Measurements from ENCODE around the gene TMEM176A. TPM values are rescaled to one million over a fixed set of nuclear protein-coding genes. Genes with fewer than 3 reads are reported as not detected.

The TMEM176A gene
- total RNA-seq, 1 donor from 2014 or later, result not detected

- H3K9me3 Mint-ChIP-seq (ENCODE audit: unreplicated experiment), result no peaks in the 10 kb centered on the region
- no peaks in the 10 kb centered on the region for H3K4me1 Mint-ChIP-seq (ENCODE audit: unreplicated experiment)
- no peak overlapping the region for H3K27ac Mint-ChIP-seq (ENCODE audit: unreplicated experiment)
- no peak for TF ChIP-seq CTCF (IDR thresholded peaks at IDR 0.05)
- no peak overlapping the region for H3K4me3 Mint-ChIP-seq (ENCODE audit: unreplicated experiment)
- H3K36me3 Mint-ChIP-seq (ENCODE audit: unreplicated experiment), result no peaks in the 10 kb centered on the region
- no peak for DNase-seq (ENCODE audit: extremely low spot score, unreplicated experiment)
- H3K27me3 Mint-ChIP-seq (ENCODE audit: unreplicated experiment), result no peaks in the 10 kb centered on the region
Measured at GRCh38 chr7:150754951-150755350, 45.6 kb upstream of the TMEM176A start.

GRCh38 chr7:150755473-150756099 is 45.0 kb upstream of the TMEM176A start:
- Mint-ChIP-seq H3K36me3 (ENCODE audit: unreplicated experiment) (no peaks in the 10 kb centered on the region), H3K27me3 (ENCODE audit: unreplicated experiment) (no peaks in the 10 kb centered on the region), H3K27ac (ENCODE audit: unreplicated experiment) (no peak overlapping the region), H3K4me3 (ENCODE audit: unreplicated experiment) (no peak overlapping the region), H3K9me3 (ENCODE audit: unreplicated experiment) (no peaks in the 10 kb centered on the region), H3K4me1 (ENCODE audit: unreplicated experiment) (no peaks in the 10 kb centered on the region)
- TF ChIP-seq CTCF (IDR thresholded peaks at IDR 0.05), result no peak
- DNase-seq (ENCODE audit: extremely low spot score, unreplicated experiment), result no peak

GRCh38 chr7:150756166-150756565 is 44.4 kb upstream of the TMEM176A start:
- no peaks in the 10 kb centered on the region for H3K27me3 Mint-ChIP-seq (ENCODE audit: unreplicated experiment)
- no peaks in the 10 kb centered on the region for H3K36me3 Mint-ChIP-seq (ENCODE audit: unreplicated experiment)
- H3K4me1 Mint-ChIP-seq (ENCODE audit: unreplicated experiment), result no peaks in the 10 kb centered on the region
- no peak overlapping the region for H3K27ac Mint-ChIP-seq (ENCODE audit: unreplicated experiment)
- H3K4me3 Mint-ChIP-seq (ENCODE audit: unreplicated experiment), result no peak overlapping the region
- peaks cover under 1% of the 10 kb centered on the region for H3K9me3 Mint-ChIP-seq (ENCODE audit: unreplicated experiment)
- no peak for TF ChIP-seq CTCF (IDR thresholded peaks at IDR 0.05)
- no peak for DNase-seq (ENCODE audit: extremely low spot score, unreplicated experiment)

- H3K9me3 Mint-ChIP-seq (ENCODE audit: unreplicated experiment), result peaks cover 5% of the 10 kb centered on the region
- no peak overlapping the region for H3K27ac Mint-ChIP-seq (ENCODE audit: unreplicated experiment)
- no peak overlapping the region for H3K4me3 Mint-ChIP-seq (ENCODE audit: unreplicated experiment)
- no peak for TF ChIP-seq CTCF (IDR thresholded peaks at IDR 0.05)
- DNase-seq (ENCODE audit: extremely low spot score, unreplicated experiment), result no peak
- no peaks in the 10 kb centered on the region for H3K4me1 Mint-ChIP-seq (ENCODE audit: unreplicated experiment)
- no peaks in the 10 kb centered on the region for H3K27me3 Mint-ChIP-seq (ENCODE audit: unreplicated experiment)
- H3K36me3 Mint-ChIP-seq (ENCODE audit: unreplicated experiment), result no peaks in the 10 kb centered on the region
Measured at GRCh38 chr7:150756858-150757257, 43.7 kb upstream of the TMEM176A start.

GRCh38 chr7:150759479-150759878 is 41.1 kb upstream of the TMEM176A start:
- DNase-seq (ENCODE audit: extremely low spot score, unreplicated experiment), result no peak
- Mint-ChIP-seq H3K27me3 (ENCODE audit: unreplicated experiment) (no peaks in the 10 kb centered on the region), H3K9me3 (ENCODE audit: unreplicated experiment) (peaks cover 5% of the 10 kb centered on the region)

More at GRCh38 chr7:150759479-150759878, 41.1 kb upstream of the TMEM176A start:
- no peaks in the 10 kb centered on the region for H3K4me1 Mint-ChIP-seq (ENCODE audit: unreplicated experiment)
- no peaks in the 10 kb centered on the region for H3K36me3 Mint-ChIP-seq (ENCODE audit: unreplicated experiment)
- H3K27ac Mint-ChIP-seq (ENCODE audit: unreplicated experiment), result no peak overlapping the region
- TF ChIP-seq CTCF (IDR thresholded peaks at IDR 0.05), result no peak
- H3K4me3 Mint-ChIP-seq (ENCODE audit: unreplicated experiment), result no peak overlapping the region
